Subcutaneous abdominal adipose tissue (tissue), 5 donors: ENCODE data around the gene RAB40C.

Source experiments
- H3K27ac ChIP-seq: one replicate; pipeline ENCODE4 v1.7.0; 2013; ENCODE audit warnings: low read depth, mild to moderate bottlenecking, inconsistent platforms, low read length, moderate library complexity
- H3K27me3 ChIP-seq, 5 donors: one replicate each; pipeline ENCODE4 v1.7.0; 2013; ENCODE audit warnings: low read length in 5 of 5, inconsistent platforms in 1 of 5; ENCODE audit not compliant: control insufficient read depth in 5 of 5, insufficient read depth in 4 of 5
- H3K36me3 ChIP-seq, 5 donors: one replicate each; pipeline ENCODE4 v1.7.0; 2013; ENCODE audit warnings: low read length in 5 of 5; ENCODE audit not compliant: control insufficient read depth in 5 of 5, insufficient read depth in 5 of 5
- H3K4me1 ChIP-seq, 5 donors: one replicate each; pipeline ENCODE4 v1.7.0; 2013; ENCODE audit warnings: low read length in 5 of 5, mild to moderate bottlenecking in 3 of 5, moderate library complexity in 1 of 5; ENCODE audit not compliant: control insufficient read depth in 5 of 5, insufficient read depth in 5 of 5
- H3K4me3 ChIP-seq, 5 donors: one replicate each; pipeline ENCODE4 v1.7.0; 2013; ENCODE audit warnings: low read length in 5 of 5, low read depth in 1 of 5
- H3K9ac ChIP-seq, 5 donors: one replicate each; pipeline ENCODE4 v1.7.0; 2013; ENCODE audit warnings: low read length in 5 of 5, mild to moderate bottlenecking in 4 of 5, moderate library complexity in 3 of 5
- H3K9me3 ChIP-seq, 5 donors: one replicate each; pipeline ENCODE4 v1.7.0; 2013; ENCODE audit warnings: low read length in 5 of 5; ENCODE audit not compliant: control insufficient read depth in 5 of 5
- donor health status: healthy.
- donor health status: healthy.
- donor health status: healthy.
- donor health status: healthy.
- donor health status: healthy.

The RAB40C gene

GRCh38 chr16:565419-566330 is 24.2 kb upstream of the RAB40C start:
- H3K4me3 ChIP-seq: no peak overlapping the region
- peaks cover 5 to 46% (median 38%) of the 10 kb centered on the region in 5 donors for H3K4me1 ChIP-seq
- H3K9ac ChIP-seq: peak overlapping the region in 1 of 5 donors; percentile 65
- peaks cover 10 to 22% (median 17%) of the 10 kb centered on the region in 5 donors for H3K27me3 ChIP-seq
- no peaks in the 10 kb centered on the region for H3K9me3 ChIP-seq
- no peak overlapping the region for H3K27ac ChIP-seq
- H3K36me3 ChIP-seq: no peaks in the 10 kb centered on the region

DNA sequence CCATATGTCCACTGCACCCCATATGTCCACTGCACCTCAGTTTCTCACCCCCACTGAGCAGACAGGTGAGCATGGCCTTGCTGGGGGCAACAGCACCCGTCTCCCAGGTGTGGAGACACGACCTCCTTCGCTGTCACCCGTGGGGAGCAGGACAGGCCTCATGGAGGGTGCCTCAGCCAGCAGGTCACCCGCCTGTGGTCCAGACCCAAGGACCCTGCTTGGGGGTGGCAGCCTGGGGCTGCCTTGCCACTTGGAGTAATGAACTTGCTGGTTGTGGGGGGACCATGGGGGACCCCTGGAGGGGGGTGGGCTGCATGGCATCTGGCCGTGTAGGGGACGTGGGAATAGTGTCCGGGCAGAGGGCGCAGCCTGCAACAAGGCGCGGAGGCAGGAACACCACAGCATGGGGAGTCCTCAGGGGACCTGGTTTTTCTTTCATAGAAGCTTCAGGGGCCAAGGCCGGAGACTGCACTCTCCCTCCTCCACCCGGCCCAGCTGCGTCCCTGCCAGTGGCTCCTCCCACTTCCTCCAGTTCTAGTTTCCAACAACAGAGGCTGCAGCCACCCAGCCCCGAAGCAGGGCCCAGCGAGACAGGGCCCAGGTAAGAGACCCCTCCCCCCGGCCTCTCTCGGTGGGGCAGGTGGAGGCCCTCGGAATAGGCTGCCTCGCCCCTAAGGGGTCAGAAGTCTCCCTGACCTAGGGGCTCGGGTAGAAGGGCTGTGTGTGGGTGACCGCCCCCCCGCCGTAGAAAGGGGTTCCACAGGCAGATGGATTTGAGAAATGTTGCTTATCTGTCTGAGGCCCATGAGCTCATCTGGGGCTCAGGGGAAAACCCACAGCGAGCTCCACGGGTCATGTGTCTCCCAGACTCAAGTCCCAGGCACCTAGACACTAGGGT is 23.1 kb upstream of the RAB40C start, which contains the start of gene NHLRC4:
TSS of gene NHLRC4 (plus strand) at position 531 of the 898 bp plus-strand sequence. CDS start 1,043 bp downstream, outside the sequence.
- peaks cover 5 to 53% (median 44%) of the 10 kb centered on the region in 5 donors for H3K4me1 ChIP-seq
- H3K4me3 ChIP-seq: peak within 1 kb of the TSS; percentile 44 to 60 (median 53)
- H3K9me3 ChIP-seq: no peaks in the 10 kb centered on the region
- no peak within 1 kb of the TSS for H3K27ac ChIP-seq
- peaks cover 7 to 13% (median 9%) of the 10 kb centered on the region in 5 donors for H3K27me3 ChIP-seq
- H3K9ac ChIP-seq: peak within 1 kb of the TSS in 4 of 5 donors; percentile 40 to 68 (median 65)
- H3K36me3 ChIP-seq: no peaks in the 10 kb centered on the region

DNA sequence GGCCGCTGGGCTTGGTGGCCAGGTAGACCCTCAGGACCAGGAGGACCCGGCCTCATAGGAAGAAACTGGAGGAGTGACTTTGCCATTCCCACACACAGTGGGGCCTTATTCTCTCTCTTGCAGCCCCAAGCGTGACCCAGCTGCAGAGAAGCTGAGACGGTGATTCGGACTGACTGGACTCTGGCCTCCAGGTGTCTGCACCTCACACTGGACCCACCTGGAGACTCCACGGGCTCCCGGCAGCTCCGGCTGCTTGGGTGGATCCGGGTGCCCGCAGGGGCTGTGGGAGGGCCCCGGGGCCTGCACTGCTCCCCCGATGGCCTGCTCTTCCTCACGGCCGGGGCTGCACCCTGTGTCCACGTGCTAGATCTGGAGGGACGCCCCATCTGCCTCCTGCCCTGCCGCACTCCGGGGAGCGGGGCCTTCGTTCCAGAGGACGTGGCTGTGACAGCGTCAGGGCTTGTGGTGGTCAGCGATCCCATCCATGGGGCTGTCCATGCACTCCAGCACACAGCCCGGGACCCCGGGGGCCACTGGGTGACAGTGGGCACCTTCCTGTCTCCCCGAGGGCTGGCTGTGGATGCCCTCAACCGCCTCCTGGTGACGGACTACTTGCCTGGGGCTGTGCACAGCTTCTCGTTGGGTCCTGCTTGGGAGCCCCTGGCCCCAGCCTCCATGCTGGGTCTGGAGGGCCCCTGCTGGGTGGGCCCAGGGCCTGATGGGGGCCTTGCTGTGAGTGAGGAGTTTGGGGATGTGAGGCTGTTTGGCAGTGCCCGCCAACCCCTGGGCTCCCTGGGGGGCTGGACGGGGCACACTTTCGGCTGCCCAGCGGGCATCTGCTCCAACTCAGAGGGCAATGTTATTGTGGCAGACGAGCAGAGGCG is 22.3 kb upstream of the RAB40C start:
- peaks cover 5 to 53% (median 44%) of the 10 kb centered on the region in 5 donors for H3K4me1 ChIP-seq
- H3K27me3 ChIP-seq: peaks cover 0 to 7% (median 4%) of the 10 kb centered on the region in 5 donors
- H3K27ac ChIP-seq: no peak overlapping the region
- H3K9me3 ChIP-seq: no peaks in the 10 kb centered on the region
- peak overlapping the region; percentile 44 to 60 (median 53) for H3K4me3 ChIP-seq
- no peaks in the 10 kb centered on the region for H3K36me3 ChIP-seq
- H3K9ac ChIP-seq: peak overlapping the region in 3 of 5 donors; percentile 65 to 68 (median 65)

- no peaks in the 10 kb centered on the region for H3K9me3 ChIP-seq
- H3K36me3 ChIP-seq: peaks cover 0 to 3% (median 0%) of the 10 kb centered on the region in 5 donors
- peaks cover 0 to 2% (median 0%) of the 10 kb centered on the region in 5 donors for H3K27me3 ChIP-seq
- peak overlapping the region in 4 of 5 donors; percentile 56 to 83 (median 76) for H3K9ac ChIP-seq
- H3K4me1 ChIP-seq: peaks cover 5 to 53% (median 44%) of the 10 kb centered on the region in 5 donors
- peak overlapping the region; percentile 37 for H3K27ac ChIP-seq
- peak overlapping the region; percentile 51 to 85 (median 70) for H3K4me3 ChIP-seq
These were observed 21.2 kb upstream of the RAB40C start for GRCh38 chr16:568401-569258.

DNA sequence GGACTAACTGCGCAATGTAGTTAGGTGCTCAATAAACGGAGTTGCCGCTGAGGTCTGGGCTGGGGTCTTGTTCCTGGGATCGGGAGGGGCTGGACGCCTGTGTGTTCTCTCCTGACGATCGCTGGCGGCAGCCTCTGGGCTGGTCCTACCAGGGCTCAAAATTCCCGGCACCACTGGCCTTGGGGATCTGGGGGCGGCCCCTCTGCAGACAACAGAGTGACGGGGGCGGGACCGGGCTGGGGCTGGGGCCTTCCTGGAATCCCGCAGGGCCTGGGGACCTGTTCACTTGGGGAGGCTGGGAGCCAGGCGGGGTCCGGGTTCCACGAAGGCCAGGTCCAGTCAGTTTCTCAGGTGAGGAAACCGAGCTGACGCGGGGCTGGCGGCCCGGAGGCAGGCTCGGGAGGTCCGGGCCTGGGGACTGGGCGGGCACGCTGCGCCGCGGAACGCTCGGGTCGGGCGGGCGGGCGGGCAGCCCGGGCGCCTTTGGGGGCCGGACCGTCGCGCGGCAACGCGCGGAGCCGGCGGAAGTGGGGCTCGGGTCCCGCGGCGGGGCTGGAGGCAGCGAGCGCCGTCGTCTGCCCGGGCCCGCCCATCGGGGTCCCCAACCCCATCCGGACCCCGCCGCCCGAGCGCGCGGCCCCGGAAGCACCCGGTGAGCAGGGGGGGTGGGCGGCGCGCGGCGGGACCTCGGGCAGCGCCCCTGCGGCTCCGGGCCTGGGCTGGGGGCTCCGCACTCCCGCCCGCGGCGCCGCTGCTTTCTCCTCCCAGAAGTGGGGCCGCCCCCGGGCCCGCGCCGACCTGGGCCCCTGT is 20.2 kb upstream of the RAB40C start, which contains the start of gene PIGQ:
TSS of gene PIGQ (plus strand) at position 524 of the 810 bp plus-strand sequence. CDS start 4,107 bp downstream, outside the sequence.
- Histone ChIP-seq H3K27ac (peak within 1 kb of the TSS; percentile 41), H3K4me1 (peaks cover 5 to 53% (median 44%) of the 10 kb centered on the region in 5 donors), H3K36me3 (peaks cover 0 to 13% (median 8%) of the 10 kb centered on the region in 5 donors), H3K9ac (peak within 1 kb of the TSS in 4 of 5 donors; percentile 83 to 85 (median 84)), H3K4me3 (peak within 1 kb of the TSS; percentile 76 to 85 (median 81)), H3K9me3 (no peaks in the 10 kb centered on the region), H3K27me3 (no peaks in the 10 kb centered on the region)

DNA sequence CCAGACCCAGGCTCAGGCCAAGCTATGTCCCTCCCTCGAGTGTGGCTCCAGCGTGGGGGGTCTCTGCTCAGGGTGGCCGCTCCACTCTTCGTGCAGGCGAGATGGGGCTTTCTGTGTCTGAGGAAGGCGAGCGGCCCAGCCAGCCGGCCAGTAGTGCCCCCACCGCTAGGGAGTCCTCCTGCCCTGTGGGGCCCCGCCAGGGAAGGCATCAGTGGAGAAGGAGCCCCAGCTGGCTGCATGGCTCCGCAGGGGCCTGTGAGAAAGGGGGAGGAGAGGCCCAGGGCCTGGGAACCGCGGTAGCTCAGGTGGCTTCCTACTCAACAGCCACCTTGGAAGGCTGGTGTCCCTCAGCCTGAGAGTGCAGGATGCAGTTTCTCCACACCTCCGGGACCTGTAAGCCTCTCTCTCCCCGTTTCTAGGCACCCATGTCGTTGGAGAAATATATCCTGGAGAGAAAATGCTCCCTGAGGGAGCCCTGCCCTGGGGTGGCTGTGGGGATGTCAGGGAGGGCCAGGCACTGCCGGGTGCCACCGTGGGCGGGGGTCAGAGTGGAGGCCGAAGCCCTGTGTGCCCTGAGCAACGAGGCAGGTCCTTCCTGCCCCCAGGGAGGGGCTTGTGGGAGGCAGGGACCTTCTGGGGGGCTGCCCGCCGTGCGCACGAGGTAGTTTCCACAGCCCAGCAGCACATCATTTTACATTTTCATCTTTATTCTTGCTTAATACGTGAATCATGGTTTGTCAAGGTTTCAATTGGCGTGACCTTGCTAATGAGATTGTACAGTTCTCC is 16.8 kb upstream of the RAB40C start:
- Histone ChIP-seq H3K9ac (no peak overlapping the region), H3K9me3 (no peaks in the 10 kb centered on the region), H3K27ac (no peak overlapping the region), H3K4me3 (no peak overlapping the region), H3K4me1 (peaks cover 4 to 29% (median 22%) of the 10 kb centered on the region in 5 donors), H3K27me3 (no peaks in the 10 kb centered on the region), H3K36me3 (peaks cover 0 to 33% (median 21%) of the 10 kb centered on the region in 5 donors)

DNA sequence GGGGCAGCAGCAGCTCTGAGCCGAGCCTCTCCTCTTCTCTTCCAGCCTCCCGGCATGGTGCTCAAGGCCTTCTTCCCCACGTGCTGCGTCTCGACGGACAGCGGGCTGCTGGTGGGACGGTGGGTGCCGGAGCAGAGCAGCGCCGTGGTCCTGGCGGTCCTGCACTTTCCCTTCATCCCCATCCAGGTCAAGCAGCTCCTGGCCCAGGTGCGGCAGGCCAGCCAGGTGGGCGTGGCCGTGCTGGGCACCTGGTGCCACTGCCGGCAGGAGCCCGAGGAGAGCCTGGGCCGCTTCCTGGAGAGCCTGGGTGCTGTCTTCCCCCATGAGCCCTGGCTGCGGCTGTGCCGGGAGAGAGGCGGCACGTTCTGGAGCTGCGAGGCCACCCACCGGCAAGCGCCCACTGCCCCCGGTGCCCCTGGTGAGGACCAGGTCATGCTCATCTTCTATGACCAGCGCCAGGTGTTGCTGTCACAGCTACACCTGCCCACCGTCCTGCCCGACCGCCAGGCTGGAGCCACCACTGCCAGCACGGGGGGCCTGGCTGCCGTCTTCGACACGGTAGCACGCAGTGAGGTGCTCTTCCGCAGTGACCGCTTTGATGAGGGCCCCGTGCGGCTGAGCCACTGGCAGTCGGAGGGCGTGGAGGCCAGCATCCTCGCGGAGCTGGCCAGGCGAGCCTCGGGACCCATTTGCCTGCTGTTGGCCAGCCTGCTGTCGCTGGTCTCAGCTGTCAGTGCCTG is 15.7 kb upstream of the RAB40C start:
- H3K4me1 ChIP-seq: peaks cover 1 to 21% (median 15%) of the 10 kb centered on the region in 5 donors
- H3K27ac ChIP-seq: no peak overlapping the region
- no peak overlapping the region for H3K9ac ChIP-seq
- H3K9me3 ChIP-seq: no peaks in the 10 kb centered on the region
- H3K4me3 ChIP-seq: no peak overlapping the region
- H3K36me3 ChIP-seq: peaks cover 0 to 33% (median 21%) of the 10 kb centered on the region in 5 donors
- H3K27me3 ChIP-seq: no peaks in the 10 kb centered on the region
